Ammon's horn (tissue), 1 donor: ENCODE measurements around the gene SPCS3.
A peak's percentile ranks its signal among the peaks of the same experiment; 100 is the strongest.
"Not testable (repeated sequence)": the region's sequence is repeated elsewhere in the genome, so short reads cannot be mapped to it uniquely, and the experiment has no call there.

ENCODE experiments used
- DNase-seq: peaks from one replicate; pipeline ENCODE4 v3.0.0-alpha.2; 2016; ENCODE audit warnings: low spot score

The SPCS3 gene

DNA sequence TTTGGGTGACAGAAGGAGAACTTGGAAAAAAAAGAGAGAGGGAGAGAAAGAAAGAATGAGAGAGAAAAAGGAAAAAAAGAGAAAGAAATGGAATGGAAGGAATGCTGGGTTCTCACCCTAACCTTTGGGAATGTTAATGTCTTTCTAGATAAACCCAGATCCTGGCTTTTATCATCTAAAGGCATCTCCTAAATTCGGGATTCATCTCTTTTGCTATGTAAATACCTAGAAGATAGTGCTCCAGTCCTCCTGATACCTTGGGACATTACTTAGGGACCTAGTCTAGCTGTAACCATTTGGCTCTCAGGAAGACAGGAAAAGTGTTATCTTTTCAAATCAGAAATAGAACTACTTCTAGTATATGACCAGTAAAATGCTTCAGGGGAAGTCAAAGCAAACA is 15.8 kb upstream of the SPCS3 start:
- DNase-seq: no peak

DNA sequence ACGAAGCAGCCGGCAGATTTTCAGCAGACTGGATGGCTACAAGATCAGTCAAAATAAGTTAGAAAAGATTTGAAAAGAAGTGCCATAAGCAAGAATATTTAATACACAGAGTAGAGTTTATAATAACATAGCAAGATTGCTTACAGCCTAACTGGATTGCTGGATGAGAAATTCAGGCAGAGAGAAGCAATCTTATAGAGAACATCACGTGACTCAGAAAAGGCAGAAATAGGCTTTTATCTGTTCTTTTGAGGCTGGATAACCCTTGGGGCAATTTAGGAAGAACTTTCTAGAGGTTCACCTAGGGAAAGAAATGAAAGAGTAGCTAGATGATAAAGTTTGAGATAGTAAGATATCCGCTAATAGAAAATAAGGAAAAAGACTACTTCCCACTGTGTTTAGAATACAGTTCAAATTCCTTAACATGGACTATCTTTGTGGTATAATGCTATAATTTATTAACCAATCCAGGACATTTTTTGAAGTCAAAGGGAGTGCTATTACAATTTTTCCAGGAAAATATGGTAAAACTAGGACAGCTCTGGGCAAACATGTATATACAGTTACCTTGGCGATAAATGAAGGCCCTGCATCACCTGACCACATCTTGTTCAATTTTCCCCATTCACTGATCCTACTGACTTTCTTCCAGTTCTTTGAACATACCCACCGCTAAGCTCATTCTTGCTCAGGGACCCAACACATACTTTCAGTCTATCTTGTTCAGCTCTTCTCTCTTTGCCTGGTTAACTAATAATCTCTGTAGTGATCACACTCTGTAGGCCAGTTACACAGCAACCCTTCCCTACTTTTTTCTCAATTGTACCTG is 12.7 kb upstream of the SPCS3 start:
- no peak for DNase-seq

DNA sequence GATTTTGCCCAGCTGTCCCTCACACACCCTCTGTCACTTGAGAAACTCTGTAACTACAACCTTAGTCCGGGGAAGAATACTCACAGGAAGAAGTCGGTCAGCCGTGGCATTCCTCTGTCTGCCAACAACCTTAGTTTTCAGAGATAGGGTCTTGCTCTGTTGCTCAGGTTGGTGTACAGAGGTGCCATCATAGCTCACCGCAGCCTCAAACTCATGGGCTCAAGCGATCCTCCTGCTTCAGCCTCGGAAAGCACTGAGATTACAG is 12.2 kb upstream of the SPCS3 start:
- DNase-seq: no peak

DNA sequence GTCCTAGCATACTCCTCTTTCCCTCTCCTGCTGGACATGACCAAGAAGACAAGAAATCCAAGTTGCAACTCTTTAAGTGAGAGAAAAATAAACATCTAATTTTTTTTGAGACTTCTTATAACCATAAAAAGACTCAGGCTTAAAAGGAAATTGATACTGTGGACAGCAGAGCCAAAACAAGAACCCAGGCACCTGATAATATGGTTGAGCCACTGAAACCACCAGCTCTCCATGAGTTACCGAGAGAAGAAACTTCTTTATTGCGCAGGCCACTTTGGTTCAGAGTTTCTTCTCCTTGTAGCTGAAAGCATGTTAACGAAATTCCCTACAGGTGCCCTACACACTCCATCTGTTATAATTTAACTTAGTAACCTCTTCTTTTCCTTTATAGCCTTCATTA is 11.3 kb upstream of the SPCS3 start:
- DNase-seq: no peak

DNA sequence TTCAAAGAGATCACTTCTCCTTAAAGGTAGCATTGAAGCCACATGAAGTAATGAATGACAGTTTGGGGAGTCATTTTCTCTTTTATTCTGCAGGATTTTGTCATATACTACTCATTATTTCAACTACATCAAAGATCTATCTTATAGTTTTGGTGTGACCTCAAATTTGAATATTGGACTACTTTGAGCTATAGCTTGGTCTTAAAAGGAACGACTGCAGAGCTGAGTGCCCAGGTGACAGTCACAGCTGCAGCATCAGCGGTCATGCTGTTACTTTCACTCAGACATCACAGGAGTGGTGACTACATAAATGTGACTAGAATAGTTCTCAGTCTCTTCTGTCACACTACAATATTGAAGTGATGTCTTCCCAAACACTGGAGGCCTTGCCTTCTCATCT is 10.7 kb upstream of the SPCS3 start:
- no peak for DNase-seq

DNA sequence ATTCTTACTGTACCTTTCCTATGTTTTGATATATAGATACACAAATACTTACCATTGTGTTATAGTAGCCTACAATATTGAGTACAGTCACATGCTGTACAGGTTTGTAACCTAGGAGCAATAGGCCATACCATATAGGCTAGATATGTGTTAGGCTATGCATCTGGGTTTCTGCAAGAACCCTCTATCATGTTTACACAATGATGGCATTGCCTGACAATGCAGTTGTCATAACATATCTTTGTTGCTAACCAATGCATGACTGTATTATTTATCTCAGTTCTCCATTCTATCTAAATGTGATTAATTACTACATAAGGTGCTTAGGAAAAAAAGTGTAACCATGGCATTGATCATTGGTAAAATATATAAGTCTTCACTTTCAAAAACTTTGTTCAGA is 10.0 kb upstream of the SPCS3 start:
- DNase-seq: no peak

DNA sequence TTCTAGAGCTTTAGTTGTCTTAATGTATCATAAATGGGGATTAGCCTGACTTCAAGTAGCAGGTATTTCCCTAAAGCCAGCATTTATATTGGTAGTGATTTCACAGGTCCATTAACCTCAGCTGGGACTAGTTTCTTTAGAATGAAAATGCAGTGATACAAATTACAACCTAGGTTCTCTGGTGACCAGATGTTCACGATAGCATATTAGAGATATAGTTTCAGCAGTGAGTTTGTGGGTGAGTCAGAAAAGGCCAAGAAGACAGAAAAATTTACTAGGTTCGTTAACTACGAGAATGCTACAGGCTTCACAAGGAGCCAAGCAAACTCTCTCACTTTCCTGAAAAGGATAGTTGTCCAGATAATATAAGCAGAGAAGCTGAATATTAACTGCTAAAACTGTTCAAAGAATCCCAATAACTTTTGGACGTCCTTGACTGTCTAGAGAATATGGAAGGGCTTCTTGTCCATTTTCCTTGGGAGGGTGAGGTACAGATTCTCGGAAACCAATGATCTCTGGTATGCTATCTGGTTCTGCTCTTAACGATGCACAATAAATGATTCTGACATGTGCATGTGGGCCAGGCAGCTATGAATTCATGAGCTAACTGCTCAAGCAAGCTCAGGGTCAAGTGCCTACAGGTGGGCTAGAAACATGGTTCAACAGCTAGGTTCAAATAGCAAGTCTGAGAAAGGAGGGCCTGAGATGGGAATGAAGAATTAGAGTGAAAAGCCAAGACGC is 6.0 kb upstream of the SPCS3 start:
- no peak for DNase-seq

DNA sequence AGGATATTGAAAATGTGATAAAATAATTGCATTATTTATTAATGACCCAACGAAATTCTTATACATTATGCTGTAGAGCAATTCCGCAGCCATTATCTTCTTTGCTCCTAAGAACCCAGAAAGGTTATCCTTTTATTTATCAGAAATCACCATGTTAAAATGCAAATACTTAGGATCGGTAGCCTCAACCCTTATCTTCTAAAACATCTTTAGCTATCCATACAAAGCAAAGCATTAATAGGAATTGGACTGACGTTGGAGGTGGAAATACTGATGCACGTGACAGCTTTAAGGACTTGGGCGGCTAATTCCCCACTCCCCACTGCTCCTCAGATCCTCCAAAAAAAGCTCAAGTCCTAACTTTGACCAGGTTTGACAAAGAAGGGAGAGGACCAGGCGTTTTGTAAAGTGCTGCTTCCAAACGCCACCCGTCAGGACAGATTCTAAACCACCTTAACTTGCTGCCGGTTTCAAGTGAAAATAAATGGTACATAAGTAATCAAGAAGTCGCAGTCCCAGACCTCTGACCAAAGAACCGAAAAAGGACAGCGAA is 539 bp upstream of the SPCS3 start:
- DNase-seq: no peak

DNA sequence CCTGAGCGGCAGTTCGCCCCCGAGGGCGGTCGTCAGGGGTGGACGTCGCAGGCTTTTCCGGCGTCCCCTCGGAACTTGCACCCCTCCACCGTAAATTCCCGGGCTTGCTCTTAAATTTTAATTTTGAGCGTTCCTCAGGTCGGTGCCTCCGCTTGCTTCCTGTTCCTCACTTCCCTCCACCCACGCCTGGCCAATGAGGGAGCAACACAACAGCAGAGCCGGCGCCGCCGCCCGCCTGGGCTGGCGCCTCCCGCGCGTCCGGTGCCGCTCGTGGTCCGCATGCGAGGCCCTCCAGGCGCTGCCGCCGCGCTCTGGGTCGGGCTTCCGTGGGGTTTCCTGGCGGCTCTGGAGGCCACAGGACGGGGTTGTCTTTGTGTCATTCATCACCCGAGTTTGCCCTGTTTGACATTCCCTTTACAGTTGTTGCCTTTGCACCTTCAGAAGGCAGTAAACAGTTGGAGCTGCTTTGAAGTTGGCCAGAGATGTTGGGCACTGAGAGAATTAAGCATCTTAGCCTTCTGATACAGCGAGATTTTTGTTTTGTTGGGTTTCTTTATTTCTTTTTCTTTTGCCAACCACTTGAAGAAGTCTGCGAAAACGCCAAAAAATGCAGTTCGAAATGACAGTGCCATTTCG is 692 bp downstream of the SPCS3 start:
- DNase-seq: peak; percentile 92

DNA sequence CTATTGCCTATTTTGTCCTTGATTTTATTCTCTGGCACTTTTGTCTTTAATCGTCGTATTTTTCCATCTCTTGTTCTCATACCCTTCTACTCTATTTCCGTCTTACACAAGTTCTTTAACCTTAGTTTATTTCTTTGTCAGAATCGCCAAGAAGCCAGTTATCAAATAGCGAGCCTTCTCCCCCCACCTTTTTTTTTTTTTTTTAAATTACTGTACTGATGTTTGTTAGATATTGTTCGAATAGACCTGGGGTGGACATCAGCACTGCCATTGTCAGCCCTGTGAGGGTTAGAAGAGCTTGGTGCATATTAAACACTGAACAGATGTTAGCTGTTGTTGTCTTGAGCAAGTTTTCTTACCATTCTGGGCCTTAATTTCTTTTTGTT is 1.2 kb downstream of the SPCS3 start:
- DNase-seq: no peak

DNA sequence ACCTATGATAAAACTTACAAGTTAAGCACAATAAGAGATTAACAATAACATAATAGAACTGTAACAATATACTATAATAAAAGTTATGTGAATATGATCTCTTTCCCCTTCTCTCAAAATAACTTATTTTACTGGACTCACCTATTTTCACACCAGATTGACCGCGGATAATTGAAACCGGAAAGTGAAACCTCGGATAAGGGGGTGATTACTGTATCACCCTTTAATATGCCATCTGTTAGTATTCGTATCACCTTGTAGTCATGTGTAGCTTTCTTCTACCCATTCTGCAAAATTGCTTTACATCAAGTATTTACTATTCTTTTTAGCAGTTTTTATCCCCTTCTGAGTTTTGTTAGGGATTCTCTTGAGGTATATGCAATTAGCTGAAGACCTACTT is 1.8 kb downstream of the SPCS3 start:
- DNase-seq: no peak

DNA sequence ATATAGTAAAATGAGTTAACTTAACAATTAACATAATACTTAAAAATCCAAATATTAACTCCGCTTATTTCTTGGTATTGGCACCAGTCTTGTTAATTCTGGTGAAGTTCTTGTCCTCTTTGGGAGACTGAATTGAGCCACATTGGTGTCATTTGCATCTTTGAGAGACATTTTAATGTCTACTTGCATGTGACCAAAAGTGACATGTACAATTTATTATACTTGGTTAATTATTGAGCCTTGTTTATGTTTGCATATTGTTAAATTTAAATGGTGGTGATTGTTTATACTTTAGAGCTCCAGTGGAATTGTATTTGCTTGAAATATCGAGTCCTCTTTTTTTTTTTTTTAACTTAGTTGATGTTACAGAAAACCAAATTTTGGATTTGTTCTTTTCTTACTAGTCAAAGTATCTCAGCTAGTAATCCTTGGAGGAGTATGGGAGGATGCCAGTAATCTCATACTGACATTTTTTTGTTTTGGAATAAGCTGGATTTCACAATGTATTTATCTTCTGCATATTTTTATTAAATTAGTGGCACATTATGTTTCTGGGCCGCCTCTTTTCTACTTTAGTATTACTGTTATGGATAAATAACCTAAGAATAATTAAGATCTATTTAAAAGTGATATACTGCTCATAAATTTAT is 3.9 kb downstream of the SPCS3 start:
- DNase-seq: no peak

DNA sequence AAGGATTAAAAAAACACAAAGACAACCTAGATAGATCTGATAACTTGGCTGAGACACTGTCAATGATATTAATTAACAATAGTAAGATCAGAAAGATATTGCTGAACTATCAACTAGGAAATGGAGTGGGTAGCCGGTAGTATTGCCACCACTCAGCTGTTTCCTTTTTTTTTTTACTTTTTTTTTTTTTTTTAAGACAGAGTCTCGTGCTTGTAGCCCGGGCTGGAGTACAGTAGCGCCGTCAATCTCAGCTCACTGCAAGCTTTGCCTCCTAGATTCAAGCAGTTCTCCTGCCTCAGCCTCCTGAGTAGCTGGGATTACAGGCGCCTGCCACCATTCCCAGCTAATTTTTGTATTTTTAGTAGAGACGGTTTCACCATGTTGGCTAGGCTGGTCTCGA is 5.1 kb downstream of the SPCS3 start:
- not testable (repeated sequence) for DNase-seq

DNA sequence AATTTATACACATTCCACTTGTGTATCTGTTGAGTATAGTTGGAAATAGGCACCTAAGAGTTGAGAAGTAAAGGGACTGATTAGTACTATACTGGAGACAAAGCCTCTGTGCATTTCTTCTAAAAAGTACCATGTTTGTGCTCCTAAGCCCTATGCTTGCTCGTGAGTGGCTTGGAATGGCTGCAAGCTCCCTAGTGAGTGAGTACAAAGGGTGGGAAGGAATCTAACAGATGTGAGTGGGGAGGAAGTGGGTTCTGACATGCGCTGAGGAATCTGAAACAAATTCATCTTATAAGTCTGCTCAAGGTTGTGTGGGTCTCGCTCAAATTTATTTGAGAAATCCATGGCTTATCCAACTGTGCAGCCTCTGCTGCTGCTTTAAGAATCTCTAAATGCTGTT is 13.3 kb downstream of the SPCS3 start:
- DNase-seq: no peak

DNA sequence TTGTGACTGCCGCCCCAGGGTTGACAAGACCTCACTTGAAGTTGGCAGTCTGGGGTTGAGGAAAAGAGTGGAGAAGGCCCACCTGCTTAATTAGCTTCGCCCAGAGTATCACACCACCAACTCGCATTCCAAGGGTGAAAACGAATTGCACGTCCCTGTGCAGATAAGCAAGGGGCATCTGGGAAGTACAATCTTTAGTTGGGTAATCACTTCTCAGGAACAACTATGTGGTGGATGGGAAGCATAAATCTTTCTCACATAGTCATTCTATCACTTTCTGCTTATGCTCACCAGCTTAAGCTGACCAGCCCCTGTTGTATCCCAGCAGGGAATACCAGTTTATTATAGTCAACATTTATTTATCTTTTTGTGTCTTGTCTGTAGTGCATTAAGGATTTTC is 14.3 kb downstream of the SPCS3 start:
- no peak for DNase-seq

DNA sequence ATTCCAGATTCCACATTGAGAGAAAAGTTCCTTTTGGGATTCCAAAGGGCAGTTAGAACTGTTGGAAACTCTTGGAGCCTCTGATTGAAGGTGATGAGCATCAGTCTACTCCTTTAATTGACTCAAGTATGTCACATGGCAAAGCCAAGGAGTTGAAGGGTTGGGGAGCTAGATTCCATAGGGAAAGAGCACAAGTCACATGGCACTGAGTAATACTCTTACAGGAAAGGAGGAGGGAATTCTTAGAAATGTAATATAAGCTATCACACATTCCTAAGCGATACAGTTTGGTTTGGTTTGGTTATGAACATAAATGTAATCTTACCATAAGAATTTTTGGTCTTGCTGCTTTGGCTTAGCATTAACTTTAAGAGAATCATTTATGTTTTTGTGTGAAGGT is 15.7 kb downstream of the SPCS3 start:
- no peak for DNase-seq

DNA sequence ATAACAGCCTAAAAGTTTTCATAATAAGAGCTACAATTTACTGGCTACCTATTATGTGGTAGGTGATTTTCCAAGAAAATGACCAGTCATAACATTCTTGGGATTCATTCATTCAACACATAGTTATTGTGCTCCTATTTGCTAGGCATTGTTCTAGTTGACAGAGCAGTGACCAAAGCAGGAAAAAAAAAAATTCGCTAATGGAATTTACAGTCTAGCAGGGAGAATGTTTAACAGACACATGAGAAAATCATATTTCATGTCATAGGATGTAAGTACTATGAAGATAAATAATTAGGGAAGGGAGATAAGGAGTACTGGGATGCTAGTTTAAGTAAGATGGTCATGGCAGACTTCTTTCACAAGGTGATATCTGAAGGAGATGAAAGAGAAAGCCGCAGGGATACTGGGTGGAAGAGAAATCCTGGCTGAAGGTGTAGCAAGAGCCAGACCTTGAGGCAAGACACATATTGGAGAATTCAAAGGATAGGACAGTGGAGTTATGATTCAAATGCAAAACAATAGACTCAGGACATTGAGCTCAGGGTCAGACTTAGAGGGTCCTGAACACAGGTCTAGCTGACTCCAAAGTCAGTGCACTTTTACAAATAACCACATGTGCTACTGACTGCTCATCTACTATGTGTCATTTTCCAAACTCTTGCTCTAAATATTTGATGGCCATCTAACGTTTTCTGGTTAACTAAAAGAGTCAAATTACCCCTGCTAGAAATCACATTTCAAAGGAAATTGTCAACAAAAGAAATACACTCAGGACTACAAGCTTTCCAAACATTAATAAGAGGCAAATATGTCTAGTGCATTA is 20.4 kb downstream of the SPCS3 start:
- DNase-seq: no peak

DNA sequence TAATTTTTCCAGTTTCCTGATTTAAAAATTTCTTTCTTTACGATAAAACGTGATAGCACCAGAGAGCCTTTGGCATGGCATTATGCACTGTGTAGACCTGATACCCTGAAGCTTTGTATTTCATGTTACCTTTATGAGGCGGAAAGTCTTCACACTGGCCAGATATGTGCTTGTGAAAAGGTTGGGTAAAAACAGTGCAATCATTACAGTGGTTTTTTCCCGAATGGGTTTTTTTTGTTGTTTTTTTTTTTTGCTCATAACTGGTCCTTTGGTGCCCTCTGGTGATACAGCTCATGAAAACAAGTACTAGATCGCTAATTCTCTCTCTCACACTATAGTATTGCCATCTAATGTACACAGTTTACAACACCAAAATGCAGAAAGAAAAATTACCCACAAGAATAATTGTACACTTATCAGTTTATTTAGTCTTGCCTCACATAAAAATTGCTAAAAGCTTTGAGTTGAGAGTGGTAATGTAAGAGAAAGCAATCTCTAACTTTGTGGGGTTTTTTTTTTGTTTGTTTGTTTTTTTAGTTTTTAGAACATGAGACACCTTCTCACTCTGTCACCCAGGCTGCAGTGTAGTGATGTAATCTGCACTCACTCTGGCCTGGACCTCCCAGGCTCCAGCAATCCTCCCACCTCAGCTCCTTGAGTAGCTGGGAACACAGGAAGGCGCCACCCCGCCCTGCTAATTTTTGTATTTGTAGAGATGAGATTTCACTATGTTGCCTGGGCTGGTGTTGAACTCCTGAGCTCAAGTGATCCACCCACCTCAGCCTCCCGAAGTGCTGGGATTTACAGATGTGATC is 21.3 kb downstream of the SPCS3 start:
- DNase-seq: peak; percentile 57

DNA sequence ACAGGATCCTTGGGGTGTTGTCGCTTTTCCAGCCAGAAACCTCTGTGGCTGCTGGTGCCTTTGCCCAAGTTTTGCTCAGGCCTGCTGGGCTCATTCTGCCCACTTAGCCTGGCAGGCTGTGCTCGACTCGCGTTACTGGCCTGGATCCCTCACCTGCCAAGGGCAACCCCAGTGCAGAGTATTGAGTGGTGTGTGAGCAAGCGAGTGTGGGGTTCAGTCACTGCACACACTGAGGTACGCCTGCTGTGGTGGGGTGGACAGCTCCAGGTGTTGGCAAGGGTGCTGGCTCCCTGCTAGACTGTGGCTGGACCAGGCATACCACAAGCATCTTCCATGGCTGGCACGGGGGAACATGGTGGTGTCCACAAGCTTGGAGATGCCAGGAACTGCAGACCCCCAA is 22.6 kb downstream of the SPCS3 start:
- DNase-seq: no peak

DNA sequence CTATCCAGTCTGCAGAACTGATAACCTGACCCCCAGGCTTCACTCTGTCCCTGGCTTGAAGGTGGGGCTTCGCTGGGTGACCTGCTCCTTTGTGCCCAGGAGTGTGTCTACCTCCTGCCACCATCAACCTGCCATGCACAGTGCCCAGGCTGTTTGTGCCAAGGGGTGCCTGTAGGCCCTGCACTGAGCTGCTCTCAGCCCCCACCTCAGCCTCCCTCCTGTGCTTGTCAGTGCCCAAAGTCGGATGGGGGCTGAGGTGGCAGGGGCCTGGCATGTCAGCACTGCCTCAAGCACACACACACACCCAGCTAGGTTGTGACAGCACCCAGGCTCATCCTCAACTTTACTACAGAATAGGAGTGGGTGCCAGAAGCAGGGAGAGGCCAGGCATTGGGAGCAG is 23.5 kb downstream of the SPCS3 start:
- no peak for DNase-seq

DNA sequence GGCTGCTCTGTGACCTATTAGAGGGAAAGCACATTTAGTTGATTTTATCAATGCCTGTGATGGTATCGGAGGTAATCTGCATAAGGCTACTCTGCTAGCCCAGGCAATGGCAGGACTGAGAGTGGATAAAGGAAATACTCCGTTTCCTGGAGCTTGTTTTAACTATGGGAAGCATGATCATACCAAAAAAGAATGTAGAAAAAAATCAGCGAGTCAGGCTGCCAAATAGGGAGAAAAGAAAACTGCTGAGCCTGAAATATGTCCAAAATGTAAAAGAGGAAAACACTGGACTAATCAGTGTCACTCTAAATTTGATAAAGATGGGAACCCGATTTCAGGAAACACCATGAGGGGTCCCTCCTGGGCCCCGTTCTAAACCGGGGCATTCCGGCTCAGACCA is 25.6 kb downstream of the SPCS3 start:
- DNase-seq: not testable (repeated sequence)
